Lower leg skin (tissue), 3 donors: ENCODE results near the gene INPP5D.

Experiments
- POLR2A ChIP-seq, 2 donors: fragments of 450-650 bp; IDR thresholded peaks; one replicate each; pipeline ENCODE4 v1.6.1; 2016 to 2017; ENCODE audit warnings: antibody characterized with exemption in 2 of 2, mild to moderate bottlenecking in 1 of 2, moderate library complexity in 1 of 2
- TF ChIP-seq, protein P1 (sequence below), 3 donors: fragments of 450-650 bp; IDR thresholded peaks; one replicate each; pipeline ENCODE4 v1.5.1; 2016; ENCODE audit warnings: antibody characterized with exemption in 3 of 3, mild to moderate bottlenecking in 3 of 3, moderate library complexity in 2 of 3

DNA sequence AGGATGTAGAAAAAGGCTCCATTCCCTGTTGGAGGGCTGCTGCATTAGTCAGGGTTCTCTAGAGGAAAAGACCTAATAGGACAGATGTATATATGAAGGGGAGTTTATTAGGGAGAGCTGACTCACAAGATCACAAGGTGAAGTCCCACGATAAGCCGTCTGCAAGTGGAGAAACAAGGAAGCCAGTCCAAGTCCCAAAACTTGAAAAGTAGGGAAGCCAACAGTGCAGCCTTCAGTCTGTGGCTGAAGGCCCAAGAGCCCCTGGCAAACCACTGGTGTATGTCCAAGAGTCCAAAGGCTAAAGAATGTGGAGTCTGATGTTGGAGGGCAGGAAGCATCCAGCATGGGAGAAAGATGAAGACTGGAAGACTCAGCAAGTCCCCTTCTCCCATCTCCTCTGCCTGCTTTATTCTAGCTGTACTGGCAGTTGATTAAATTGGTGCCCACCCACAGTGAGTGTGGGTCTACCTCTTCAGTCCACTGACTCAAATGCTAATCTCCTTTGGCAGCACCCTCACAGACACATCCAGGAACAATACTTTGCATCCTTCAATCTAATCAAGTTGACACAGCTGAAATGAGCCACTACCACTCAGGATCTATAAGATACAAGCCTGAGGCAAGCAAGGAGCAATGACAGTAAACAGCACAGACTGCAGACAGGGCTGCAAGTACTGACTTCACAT lies 161.4 kb downstream of the INPP5D start:
- TF ChIP-seq POLR2A (IDR thresholded peaks at IDR 0.05) = no peak
- TF ChIP-seq, protein P1, sequence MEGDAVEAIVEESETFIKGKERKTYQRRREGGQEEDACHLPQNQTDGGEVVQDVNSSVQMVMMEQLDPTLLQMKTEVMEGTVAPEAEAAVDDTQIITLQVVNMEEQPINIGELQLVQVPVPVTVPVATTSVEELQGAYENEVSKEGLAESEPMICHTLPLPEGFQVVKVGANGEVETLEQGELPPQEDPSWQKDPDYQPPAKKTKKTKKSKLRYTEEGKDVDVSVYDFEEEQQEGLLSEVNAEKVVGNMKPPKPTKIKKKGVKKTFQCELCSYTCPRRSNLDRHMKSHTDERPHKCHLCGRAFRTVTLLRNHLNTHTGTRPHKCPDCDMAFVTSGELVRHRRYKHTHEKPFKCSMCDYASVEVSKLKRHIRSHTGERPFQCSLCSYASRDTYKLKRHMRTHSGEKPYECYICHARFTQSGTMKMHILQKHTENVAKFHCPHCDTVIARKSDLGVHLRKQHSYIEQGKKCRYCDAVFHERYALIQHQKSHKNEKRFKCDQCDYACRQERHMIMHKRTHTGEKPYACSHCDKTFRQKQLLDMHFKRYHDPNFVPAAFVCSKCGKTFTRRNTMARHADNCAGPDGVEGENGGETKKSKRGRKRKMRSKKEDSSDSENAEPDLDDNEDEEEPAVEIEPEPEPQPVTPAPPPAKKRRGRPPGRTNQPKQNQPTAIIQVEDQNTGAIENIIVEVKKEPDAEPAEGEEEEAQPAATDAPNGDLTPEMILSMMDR (IDR thresholded peaks at IDR 0.05) = no peak
